ENCODE data around the gene GIGYF2. TPM values are rescaled to one million over a fixed set of nuclear protein-coding genes. Genes with fewer than 3 reads are reported as not detected.

GIGYF2 gene
- total and polyA plus RNA-seq, 4 experiments from 2014 or later: 6.7 to 89.6 (median 59.0) TPM

- ChIA-PET POLR2A (ENCODE audit: partially characterized antibody) (no interaction called here), CTCF (ENCODE audit: partially characterized antibody) (interaction anchor here (0.6 kb wide), 1 partner anchor 13 kb away, joined by 3 read pairs; no protein-coding TSS in a partner anchor)
- Histone ChIP-seq H3K27me3 (ENCODE audit: insufficient read depth, low read length) (no peaks in the 10 kb centered on the region), H3K4me3 (ENCODE audit: low read length in 2 of 2) (no peak overlapping the region), H3K27ac (ENCODE audit: low read depth, low read length) (no peak overlapping the region), H3K36me3 (ENCODE audit: insufficient read depth, low read length) (peaks cover 14% of the 10 kb centered on the region), H3K9me3 (ENCODE audit: control insufficient read depth in 1 of 2, low read length in 2 of 2) (no peaks in the 10 kb centered on the region), H3K4me1 (ENCODE audit: insufficient read depth, low read length) (no peaks in the 10 kb centered on the region)
- H3K4me1 Mint-ChIP-seq: peaks cover 5 to 11% (median 9%) of the 10 kb centered on the region in 4 donors
- H3K9me3 Mint-ChIP-seq: no peaks in the 10 kb centered on the region
- no peak overlapping the region for H3K4me3 Mint-ChIP-seq
- intact Hi-C loops (cut with micrococcal nuclease): no loop called here
- no peak overlapping the region for H3K27ac Mint-ChIP-seq
- DNase-seq: no peak
- peaks cover 35 to 48% of the 10 kb centered on the region in 2 donors for H3K36me3 Mint-ChIP-seq
- no peaks in the 10 kb centered on the region for H3K27me3 Mint-ChIP-seq
These were observed 86.1 kb downstream of the GIGYF2 start for GRCh38 chr2:232783278-232783677.

- CTCF ChIA-PET (ENCODE audit: partially characterized antibody): interaction anchor here (1.0 kb wide), 1 partner anchor 10 kb away, joined by 4 read pairs; no protein-coding TSS in a partner anchor
- Histone ChIP-seq H3K36me3 (ENCODE audit: insufficient read depth, low read length) (peaks cover 52% of the 10 kb centered on the region), H3K4me1 (ENCODE audit: insufficient read depth, low read length) (no peaks in the 10 kb centered on the region), H3K4me3 (ENCODE audit: low read length in 2 of 2) (no peak overlapping the region), H3K9me3 (ENCODE audit: control insufficient read depth in 1 of 2, low read length in 2 of 2) (no peaks in the 10 kb centered on the region), H3K27me3 (ENCODE audit: insufficient read depth, low read length) (no peaks in the 10 kb centered on the region), H3K27ac (ENCODE audit: low read depth, low read length) (no peak overlapping the region)
- H3K36me3 Mint-ChIP-seq: peaks cover 65 to 72% of the 10 kb centered on the region in 2 donors
- peak overlapping the region in 2 of 7 donors; percentile 2 to 4 for H3K27ac Mint-ChIP-seq
- H3K4me3 Mint-ChIP-seq: no peak overlapping the region
- no peaks in the 10 kb centered on the region for H3K27me3 Mint-ChIP-seq
- no peaks in the 10 kb centered on the region for H3K9me3 Mint-ChIP-seq
- no peak for DNase-seq
- intact Hi-C loops (cut with micrococcal nuclease): no loop called here
- H3K4me1 Mint-ChIP-seq: peaks cover 0 to 4% (median 1%) of the 10 kb centered on the region in 4 donors
- POLR2A ChIA-PET (ENCODE audit: partially characterized antibody): no interaction called here
These were observed 90.7 kb downstream of the GIGYF2 start for GRCh38 chr2:232787806-232788205.

- intact Hi-C loops (cut with micrococcal nuclease): no loop called here
- ChIA-PET POLR2A (ENCODE audit: partially characterized antibody) (no interaction called here), CTCF (ENCODE audit: partially characterized antibody) (no interaction called here)
- Mint-ChIP-seq H3K4me3 (no peak overlapping the region), H3K27ac (peak overlapping the region in 2 of 7 donors; percentile 26 to 75), H3K36me3 (peaks cover 62 to 66% of the 10 kb centered on the region in 2 donors), H3K4me1 (peaks cover 0 to 4% (median 0%) of the 10 kb centered on the region in 4 donors), H3K27me3 (no peaks in the 10 kb centered on the region), H3K9me3 (no peaks in the 10 kb centered on the region)
- Histone ChIP-seq H3K4me3 (ENCODE audit: low read length in 2 of 2) (no peak overlapping the region), H3K27me3 (ENCODE audit: insufficient read depth, low read length) (no peaks in the 10 kb centered on the region), H3K27ac (ENCODE audit: low read depth, low read length) (no peak overlapping the region), H3K36me3 (ENCODE audit: insufficient read depth, low read length) (peaks cover 65% of the 10 kb centered on the region), H3K4me1 (ENCODE audit: insufficient read depth, low read length) (no peaks in the 10 kb centered on the region), H3K9me3 (ENCODE audit: control insufficient read depth in 1 of 2, low read length in 2 of 2) (no peaks in the 10 kb centered on the region)
- DNase-seq: no peak
These were observed 92.0 kb downstream of the GIGYF2 start for GRCh38 chr2:232789082-232789481.

- Histone ChIP-seq H3K27me3 (ENCODE audit: insufficient read depth, low read length) (no peaks in the 10 kb centered on the region), H3K4me1 (ENCODE audit: insufficient read depth, low read length) (no peaks in the 10 kb centered on the region), H3K36me3 (ENCODE audit: insufficient read depth, low read length) (peaks cover 86% of the 10 kb centered on the region), H3K4me3 (ENCODE audit: low read length in 2 of 2) (no peak overlapping the region), H3K27ac (ENCODE audit: low read depth, low read length) (no peak overlapping the region), H3K9me3 (ENCODE audit: control insufficient read depth in 1 of 2, low read length in 2 of 2) (no peaks in the 10 kb centered on the region)
- no peaks in the 10 kb centered on the region for H3K27me3 Mint-ChIP-seq
- peak overlapping the region in 2 of 7 donors; percentile 2 to 29 for H3K27ac Mint-ChIP-seq
- H3K9me3 Mint-ChIP-seq: no peaks in the 10 kb centered on the region
- intact Hi-C loops (cut with micrococcal nuclease): no loop called here
- no peak for DNase-seq
- ChIA-PET CTCF (ENCODE audit: partially characterized antibody) (no interaction called here), POLR2A (ENCODE audit: partially characterized antibody) (no interaction called here)
- peaks cover 0 to 6% (median 0%) of the 10 kb centered on the region in 4 donors for H3K4me1 Mint-ChIP-seq
- no peak overlapping the region for H3K4me3 Mint-ChIP-seq
- peaks cover 74% of the 10 kb centered on the region in 2 donors for H3K36me3 Mint-ChIP-seq
These were observed 94.4 kb downstream of the GIGYF2 start for GRCh38 chr2:232791518-232791917.

- intact Hi-C loops (cut with micrococcal nuclease): no loop called here
- no peak overlapping the region for H3K4me3 ChIP-seq (ENCODE audit: low read length in 2 of 2)
- H3K9me3 Mint-ChIP-seq: no peaks in the 10 kb centered on the region
- ChIA-PET POLR2A (ENCODE audit: partially characterized antibody) (no interaction called here), CTCF (ENCODE audit: partially characterized antibody) (interaction anchor here (1.0 kb wide), 1 partner anchor 9 kb away, joined by 3 read pairs; no protein-coding TSS in a partner anchor)
- no peaks in the 10 kb centered on the region for H3K27me3 Mint-ChIP-seq
- H3K27ac Mint-ChIP-seq: no peak overlapping the region
- no peak overlapping the region for H3K27ac ChIP-seq (ENCODE audit: low read depth, low read length)
- H3K4me1 Mint-ChIP-seq: peaks cover 0 to 2% (median 0%) of the 10 kb centered on the region in 4 donors
- DNase-seq: no peak
- no peaks in the 10 kb centered on the region for H3K4me1 ChIP-seq (ENCODE audit: insufficient read depth, low read length)
- no peaks in the 10 kb centered on the region for H3K9me3 ChIP-seq (ENCODE audit: control insufficient read depth in 1 of 2, low read length in 2 of 2)
- H3K27me3 ChIP-seq (ENCODE audit: insufficient read depth, low read length): no peaks in the 10 kb centered on the region
- H3K36me3 Mint-ChIP-seq: peaks cover 74% of the 10 kb centered on the region in 2 donors
- H3K4me3 Mint-ChIP-seq: no peak overlapping the region
- peaks cover 80% of the 10 kb centered on the region for H3K36me3 ChIP-seq (ENCODE audit: insufficient read depth, low read length)
These were observed 96.1 kb downstream of the GIGYF2 start for GRCh38 chr2:232793271-232793670.

GRCh38 chr2:232794981-232795380 is 97.8 kb downstream of the GIGYF2 start:
- CTCF ChIA-PET (ENCODE audit: partially characterized antibody): no interaction called here
- Mint-ChIP-seq H3K27me3 (no peaks in the 10 kb centered on the region), H3K4me3 (no peak overlapping the region), H3K27ac (peak overlapping the region in 2 of 7 donors; percentile 16 to 26), H3K4me1 (peaks cover 0 to 2% (median 0%) of the 10 kb centered on the region in 4 donors), H3K36me3 (peaks cover 67 to 70% of the 10 kb centered on the region in 2 donors), H3K9me3 (peaks cover 0 to under 1% (median 0%) of the 10 kb centered on the region in 8 donors)
- Histone ChIP-seq H3K36me3 (ENCODE audit: insufficient read depth, low read length) (peaks cover 69% of the 10 kb centered on the region), H3K27ac (ENCODE audit: low read depth, low read length) (no peak overlapping the region), H3K9me3 (ENCODE audit: control insufficient read depth in 1 of 2, low read length in 2 of 2) (no peaks in the 10 kb centered on the region), H3K4me3 (ENCODE audit: low read length in 2 of 2) (no peak overlapping the region), H3K27me3 (ENCODE audit: insufficient read depth, low read length) (no peaks in the 10 kb centered on the region), H3K4me1 (ENCODE audit: insufficient read depth, low read length) (no peaks in the 10 kb centered on the region)
- no peak for DNase-seq
- POLR2A ChIA-PET (ENCODE audit: partially characterized antibody): interaction anchor here (1.2 kb wide), 1 partner anchor 15 kb away, joined by 3 read pairs; no protein-coding TSS in a partner anchor
- intact Hi-C loops (cut with micrococcal nuclease): no loop called here

GRCh38 chr2:232795920-232796319 is 98.8 kb downstream of the GIGYF2 start:
- ChIA-PET POLR2A (ENCODE audit: partially characterized antibody) (no interaction called here), CTCF (ENCODE audit: partially characterized antibody) (no interaction called here)
- Mint-ChIP-seq H3K4me1 (peaks cover 0 to 5% (median 0%) of the 10 kb centered on the region in 4 donors), H3K36me3 (peaks cover 67 to 69% of the 10 kb centered on the region in 2 donors), H3K27ac (no peak overlapping the region), H3K9me3 (peaks cover 0 to 3% (median 0%) of the 10 kb centered on the region in 8 donors), H3K27me3 (no peaks in the 10 kb centered on the region), H3K4me3 (no peak overlapping the region)
- no peaks in the 10 kb centered on the region for H3K27me3 ChIP-seq (ENCODE audit: insufficient read depth, low read length)
- no peak for DNase-seq
- peaks cover 59% of the 10 kb centered on the region for H3K36me3 ChIP-seq (ENCODE audit: insufficient read depth, low read length)
- intact Hi-C loops (cut with micrococcal nuclease): no loop called here
- no peaks in the 10 kb centered on the region for H3K9me3 ChIP-seq (ENCODE audit: control insufficient read depth in 1 of 2, low read length in 2 of 2)
- H3K4me1 ChIP-seq (ENCODE audit: insufficient read depth, low read length): no peaks in the 10 kb centered on the region
- H3K4me3 ChIP-seq (ENCODE audit: low read length in 2 of 2): no peak overlapping the region
- H3K27ac ChIP-seq (ENCODE audit: low read depth, low read length): no peak overlapping the region
